GM12872 (cell line): ENCODE data around the gene TBC1D22A.

ENCODE experiments used
- CTCF ChIP-seq: IDR thresholded peaks from 3 replicates; pipeline ENCODE4 v1.5.1; 2011; ENCODE audit warnings: low read depth, mild to moderate bottlenecking, low read length, moderate library complexity; ENCODE audit not compliant: insufficient read depth

The TBC1D22A gene

GRCh38 chr22:47067911-47068625 is 305.6 kb downstream of the TBC1D22A start:
- no peak for TF ChIP-seq CTCF

- TF ChIP-seq CTCF, result no peak
Measured at GRCh38 chr22:47068626-47068996, 306.2 kb downstream of the TBC1D22A start.

GRCh38 chr22:47069270-47069669 is 306.8 kb downstream of the TBC1D22A start:
- no peak for TF ChIP-seq CTCF

GRCh38 chr22:47071078-47071806 is 308.8 kb downstream of the TBC1D22A start:
- TF ChIP-seq CTCF, result no peak

GRCh38 chr22:47071807-47072641 is 309.6 kb downstream of the TBC1D22A start:
- TF ChIP-seq CTCF, result no peak

- no peak for TF ChIP-seq CTCF
Measured at GRCh38 chr22:47072642-47072967, 310.2 kb downstream of the TBC1D22A start.

GRCh38 chr22:47073075-47073474 is 310.6 kb downstream of the TBC1D22A start:
- no peak for TF ChIP-seq CTCF
